HEK293 (cell line): ENCODE results near the gene EVI5L.
"Not testable (repeated sequence)": the region's sequence is repeated elsewhere in the genome, so short reads cannot be mapped to it uniquely, and the experiment has no call there.

ENCODE experiments used
- CTCF ChIA-PET: fragments of 350-600 bp; formaldehyde crosslinking; extraction: SDS; loops from one replicate; lab custom pipeline; 2021; ENCODE audit warnings: antibody characterized with exemption; lab: Yijun Ruan, JAX
- POLR2A ChIA-PET: fragments of 300-600 bp; formaldehyde crosslinking; extraction: SDS; loops from one replicate; lab custom pipeline; 2020; ENCODE audit warnings: antibody characterized with exemption, inconsistent platforms; lab: Yijun Ruan, JAX
- H3K27ac ChIP-seq: fragments of 200-500 bp; sonication (Bioruptor generic); 2 replicates; pipeline ENCODE4 v1.5.1; 2014; ENCODE audit warnings: low read depth, low read length, control low read depth, inconsistent platforms; ENCODE audit errors: extremely low read depth
- H3K36me3 ChIP-seq, 2 experiments: fragments of 200-500 bp in 1 of 2; sonication (Bioruptor generic) in 1 of 2; 1 replicate in 1 of 2; 2 replicates in 1 of 2; pipeline ENCODE4 v1.5.1; 2014 to 2017; ENCODE audit warnings: inconsistent platforms in 2 of 2, low read length in 2 of 2; ENCODE audit not compliant: control insufficient read depth in 2 of 2, insufficient read depth in 1 of 2
- H3K4me1 ChIP-seq: fragments of 200-500 bp; sonication (Bioruptor generic); 2 replicates; pipeline ENCODE4 v1.5.1; 2014; ENCODE audit warnings: mild to moderate bottlenecking, low read length, inconsistent platforms; ENCODE audit not compliant: control insufficient read depth, insufficient read depth
- H3K4me3 ChIP-seq: 2 replicates; pipeline ENCODE4 v1.5.1; 2011; ENCODE audit warnings: low read depth, mild to moderate bottlenecking, control low read depth, low read length, moderate library complexity
- H3K9me3 ChIP-seq: fragments of 200-500 bp; sonication (Bioruptor generic); 2 replicates; pipeline ENCODE4 v1.5.1; 2014; ENCODE audit warnings: low read depth, low read length, inconsistent platforms; ENCODE audit not compliant: control insufficient read depth, insufficient read depth
- BCL11A ChIP-seq: fragments of 450-650 bp; formaldehyde crosslinking; IDR thresholded peaks from 2 replicates; pipeline ENCODE4 v1.5.1; 2016; ENCODE audit warnings: low read depth, missing biosample characterization, missing genetic modification characterization
- MEIS1 ChIP-seq: sonication (generic); formaldehyde crosslinking; IDR thresholded peaks from 2 replicates; pipeline ENCODE4 v1.8.1; 2022; ENCODE audit warnings: missing genetic modification reagents, mild to moderate bottlenecking, borderline replicate concordance
- OVOL3 ChIP-seq: fragments of 450-650 bp; formaldehyde crosslinking; IDR thresholded peaks from 2 replicates; pipeline ENCODE4 v1.5.1; 2016; ENCODE audit warnings: missing biosample characterization, missing genetic modification characterization
- PRDM1 ChIP-seq: fragments of 450-650 bp; formaldehyde crosslinking; IDR thresholded peaks from 2 replicates; pipeline ENCODE4; 2016; ENCODE audit warnings: missing biosample characterization, missing genetic modification characterization
- REPIN1 ChIP-seq: fragments of 450-650 bp; formaldehyde crosslinking; IDR thresholded peaks from 2 replicates; pipeline ENCODE4 v1.5.1; 2017; ENCODE audit warnings: missing biosample characterization, missing genetic modification characterization, low read depth
- ZFHX2 ChIP-seq: fragments of 450-650 bp; formaldehyde crosslinking; conservative IDR thresholded peaks from 2 replicates; pipeline ENCODE4 v1.5.1; 2016; ENCODE audit warnings: missing biosample characterization, missing genetic modification characterization
- ZNF112 ChIP-seq: fragments of 450-650 bp; formaldehyde crosslinking; IDR thresholded peaks from 2 replicates; pipeline ENCODE4 v1.5.0; 2017; ENCODE audit warnings: missing biosample characterization, missing genetic modification characterization
- ZNF114 ChIP-seq: fragments of 450-650 bp; formaldehyde crosslinking; IDR thresholded peaks from 2 replicates; pipeline ENCODE4 v1.5.0; 2017; ENCODE audit warnings: missing biosample characterization, missing genetic modification characterization
- ZNF133 ChIP-seq: fragments of 450-650 bp; formaldehyde crosslinking; IDR thresholded peaks from 2 replicates; pipeline ENCODE4 v1.5.1; 2016; ENCODE audit warnings: missing biosample characterization, missing genetic modification characterization
- ZNF2 ChIP-seq: fragments of 450-650 bp; formaldehyde crosslinking; IDR thresholded peaks from 2 replicates; pipeline ENCODE4 v1.5.1; 2016; ENCODE audit warnings: missing biosample characterization, missing genetic modification characterization
- ZNF223 ChIP-seq: fragments of 450-650 bp; formaldehyde crosslinking; IDR thresholded peaks from 2 replicates; pipeline ENCODE4 v1.5.1; 2016; ENCODE audit warnings: missing biosample characterization, missing genetic modification characterization
- ZNF24 ChIP-seq: fragments of 450-650 bp; formaldehyde crosslinking; IDR thresholded peaks from 2 replicates; pipeline ENCODE4 v1.5.1; 2016; ENCODE audit warnings: missing biosample characterization, missing genetic modification characterization
- ZNF341 ChIP-seq: fragments of 450-650 bp; formaldehyde crosslinking; IDR thresholded peaks from 2 replicates; pipeline ENCODE4; 2016; ENCODE audit warnings: low read depth, missing biosample characterization, missing genetic modification characterization
- ZNF394 ChIP-seq: fragments of 450-650 bp; formaldehyde crosslinking; IDR thresholded peaks from 2 replicates; pipeline ENCODE4 v1.5.1; 2016; ENCODE audit warnings: missing biosample characterization, missing genetic modification characterization, mild to moderate bottlenecking, moderate library complexity, borderline replicate concordance
- ZNF544 ChIP-seq: fragments of 450-650 bp; formaldehyde crosslinking; IDR thresholded peaks from 2 replicates; pipeline ENCODE4 v1.5.0; 2017; ENCODE audit warnings: missing biosample characterization, missing genetic modification characterization
- ZNF624 ChIP-seq: fragments of 450-650 bp; formaldehyde crosslinking; IDR thresholded peaks from 2 replicates; pipeline ENCODE4 v1.5.1; 2017; ENCODE audit warnings: missing biosample characterization, missing genetic modification characterization
- ZNF654 ChIP-seq: fragments of 450-650 bp; formaldehyde crosslinking; IDR thresholded peaks from 2 replicates; pipeline ENCODE4 v1.5.1; 2016; ENCODE audit warnings: low read depth, missing biosample characterization, missing genetic modification characterization
- ZNF658 ChIP-seq: fragments of 450-650 bp; formaldehyde crosslinking; IDR thresholded peaks from 2 replicates; pipeline ENCODE4; 2016; ENCODE audit warnings: missing biosample characterization, missing genetic modification characterization
- ZNF707 ChIP-seq: fragments of 450-650 bp; formaldehyde crosslinking; IDR thresholded peaks from 2 replicates; pipeline ENCODE4 v1.5.1; 2016; ENCODE audit warnings: missing biosample characterization, missing genetic modification characterization
- ZNF791 ChIP-seq: fragments of 450-650 bp; formaldehyde crosslinking; IDR thresholded peaks from 2 replicates; pipeline ENCODE4 v1.5.1; 2016; ENCODE audit warnings: missing biosample characterization, missing genetic modification characterization
- ZSCAN16 ChIP-seq: fragments of 450-650 bp; formaldehyde crosslinking; IDR thresholded peaks from 2 replicates; pipeline ENCODE4 v1.5.1; 2016; ENCODE audit warnings: missing biosample characterization, missing genetic modification characterization
- ZXDB ChIP-seq: fragments of 450-650 bp; formaldehyde crosslinking; IDR thresholded peaks from 2 replicates; pipeline ENCODE4 v1.5.1; 2016; ENCODE audit warnings: missing biosample characterization, missing genetic modification characterization
- TF ChIP-seq, protein P1 (sequence below): fragments of 450-650 bp; formaldehyde crosslinking; optimal IDR thresholded peaks from 2 replicates; pipeline ENCODE3; 2016; ENCODE audit warnings: missing biosample characterization, mild to moderate bottlenecking, missing genetic modification characterization
- TF ChIP-seq, protein P2 (sequence below): fragments of 450-650 bp; formaldehyde crosslinking; IDR thresholded peaks from 2 replicates; pipeline ENCODE4 v1.5.1; 2016; ENCODE audit warnings: missing biosample characterization, missing genetic modification characterization
- TF ChIP-seq, protein P3 (sequence below): fragments of 450-650 bp; formaldehyde crosslinking; IDR thresholded peaks from 2 replicates; pipeline ENCODE4 v1.5.0; 2017; ENCODE audit warnings: missing biosample characterization, missing genetic modification characterization, borderline replicate concordance
- TF ChIP-seq, protein P4 (sequence below): fragments of 450-650 bp; formaldehyde crosslinking; IDR thresholded peaks from 2 replicates; pipeline ENCODE4 v1.5.1; 2016; ENCODE audit warnings: missing biosample characterization, missing genetic modification characterization
- TF ChIP-seq, protein P5 (sequence below): fragments of 450-650 bp; formaldehyde crosslinking; IDR thresholded peaks from 2 replicates; pipeline ENCODE4 v1.5.1; 2016; ENCODE audit warnings: missing biosample characterization, missing genetic modification characterization

Gene EVI5L

DNA sequence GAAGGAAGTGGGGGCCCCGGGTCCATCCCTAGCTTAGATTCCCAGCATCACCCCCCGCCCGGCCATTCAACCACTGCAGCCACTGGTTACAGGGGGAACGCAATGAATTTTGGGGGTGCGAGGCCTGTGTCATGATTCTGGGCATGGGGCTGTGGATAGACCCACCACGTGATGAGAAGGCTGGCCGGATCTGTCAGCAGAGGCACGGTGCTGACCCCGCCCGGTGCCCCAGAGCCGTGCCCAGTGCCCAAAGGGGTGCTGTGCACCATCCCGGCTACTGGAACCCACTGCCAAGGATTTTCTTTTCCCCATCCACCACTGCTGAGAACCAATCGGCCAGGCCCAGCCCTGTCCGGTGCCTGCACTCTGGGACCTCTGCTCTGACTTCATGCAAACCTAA is 39.6 kb upstream of the EVI5L start:
- H3K4me3 ChIP-seq, result no peak overlapping the region
- H3K4me1 ChIP-seq, result no peaks in the 10 kb centered on the region
- CTCF ChIA-PET, result interaction anchor here (1.0 to 1.1 kb wide), 2 partner anchors 9 kb away, joined by 3 to 5 read pairs; no protein-coding TSS in a partner anchor
- TF ChIP-seq ZNF654 (tag by site-specific recombination), result no peak
- TF ChIP-seq ZNF2 (tag by site-specific recombination), result no peak
- no peak for TF ChIP-seq REPIN1 (tag by site-specific recombination)
- TF ChIP-seq, protein P1, sequence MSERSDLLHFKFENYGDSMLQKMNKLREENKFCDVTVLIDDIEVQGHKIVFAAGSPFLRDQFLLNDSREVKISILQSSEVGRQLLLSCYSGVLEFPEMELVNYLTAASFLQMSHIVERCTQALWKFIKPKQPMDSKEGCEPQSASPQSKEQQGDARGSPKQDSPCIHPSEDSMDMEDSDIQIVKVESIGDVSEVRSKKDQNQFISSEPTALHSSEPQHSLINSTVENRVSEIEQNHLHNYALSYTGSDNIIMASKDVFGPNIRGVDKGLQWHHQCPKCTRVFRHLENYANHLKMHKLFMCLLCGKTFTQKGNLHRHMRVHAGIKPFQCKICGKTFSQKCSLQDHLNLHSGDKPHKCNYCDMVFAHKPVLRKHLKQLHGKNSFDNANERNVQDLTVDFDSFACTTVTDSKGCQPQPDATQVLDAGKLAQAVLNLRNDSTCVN (tag by site-specific recombination), result no peak
- TF ChIP-seq PRDM1 (tag by site-specific recombination), result no peak
- no peak for TF ChIP-seq ZNF223 (tag by site-specific recombination)
- no peak for TF ChIP-seq ZNF341 (tag by site-specific recombination)
- no peak for TF ChIP-seq ZNF133
- TF ChIP-seq OVOL3, result no peak
- no peak for TF ChIP-seq ZSCAN16 (tag by site-specific recombination)
- no peak for TF ChIP-seq ZXDB (tag by site-specific recombination)
- TF ChIP-seq ZNF658 (tag by site-specific recombination), result no peak
- no peak for TF ChIP-seq ZFHX2 (tag by site-specific recombination)
- TF ChIP-seq ZNF544 (tag by site-specific recombination), result no peak
- TF ChIP-seq, protein P2, sequence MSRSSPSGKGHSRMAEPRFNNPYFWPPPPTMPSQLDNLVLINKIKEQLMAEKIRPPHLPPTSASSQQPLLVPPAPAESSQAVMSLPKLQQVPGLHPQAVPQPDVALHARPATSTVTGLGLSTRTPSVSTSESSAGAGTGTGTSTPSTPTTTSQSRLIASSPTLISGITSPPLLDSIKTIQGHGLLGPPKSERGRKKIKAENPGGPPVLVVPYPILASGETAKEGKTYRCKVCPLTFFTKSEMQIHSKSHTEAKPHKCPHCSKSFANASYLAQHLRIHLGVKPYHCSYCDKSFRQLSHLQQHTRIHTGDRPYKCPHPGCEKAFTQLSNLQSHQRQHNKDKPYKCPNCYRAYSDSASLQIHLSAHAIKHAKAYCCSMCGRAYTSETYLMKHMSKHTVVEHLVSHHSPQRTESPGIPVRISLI (tag by site-specific recombination), result no peak
- TF ChIP-seq ZNF394 (tag by site-specific recombination), result no peak
- TF ChIP-seq, protein P3, sequence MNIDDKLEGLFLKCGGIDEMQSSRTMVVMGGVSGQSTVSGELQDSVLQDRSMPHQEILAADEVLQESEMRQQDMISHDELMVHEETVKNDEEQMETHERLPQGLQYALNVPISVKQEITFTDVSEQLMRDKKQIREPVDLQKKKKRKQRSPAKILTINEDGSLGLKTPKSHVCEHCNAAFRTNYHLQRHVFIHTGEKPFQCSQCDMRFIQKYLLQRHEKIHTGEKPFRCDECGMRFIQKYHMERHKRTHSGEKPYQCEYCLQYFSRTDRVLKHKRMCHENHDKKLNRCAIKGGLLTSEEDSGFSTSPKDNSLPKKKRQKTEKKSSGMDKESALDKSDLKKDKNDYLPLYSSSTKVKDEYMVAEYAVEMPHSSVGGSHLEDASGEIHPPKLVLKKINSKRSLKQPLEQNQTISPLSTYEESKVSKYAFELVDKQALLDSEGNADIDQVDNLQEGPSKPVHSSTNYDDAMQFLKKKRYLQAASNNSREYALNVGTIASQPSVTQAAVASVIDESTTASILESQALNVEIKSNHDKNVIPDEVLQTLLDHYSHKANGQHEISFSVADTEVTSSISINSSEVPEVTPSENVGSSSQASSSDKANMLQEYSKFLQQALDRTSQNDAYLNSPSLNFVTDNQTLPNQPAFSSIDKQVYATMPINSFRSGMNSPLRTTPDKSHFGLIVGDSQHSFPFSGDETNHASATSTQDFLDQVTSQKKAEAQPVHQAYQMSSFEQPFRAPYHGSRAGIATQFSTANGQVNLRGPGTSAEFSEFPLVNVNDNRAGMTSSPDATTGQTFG (tag by site-specific recombination), result no peak
- no peak for TF ChIP-seq BCL11A (tag by site-specific recombination)
- no peak overlapping the region for H3K27ac ChIP-seq
- POLR2A ChIA-PET, result no interaction called here
- H3K9me3 ChIP-seq, result no peaks in the 10 kb centered on the region
- no peaks in the 10 kb centered on the region for H3K36me3 ChIP-seq

DNA sequence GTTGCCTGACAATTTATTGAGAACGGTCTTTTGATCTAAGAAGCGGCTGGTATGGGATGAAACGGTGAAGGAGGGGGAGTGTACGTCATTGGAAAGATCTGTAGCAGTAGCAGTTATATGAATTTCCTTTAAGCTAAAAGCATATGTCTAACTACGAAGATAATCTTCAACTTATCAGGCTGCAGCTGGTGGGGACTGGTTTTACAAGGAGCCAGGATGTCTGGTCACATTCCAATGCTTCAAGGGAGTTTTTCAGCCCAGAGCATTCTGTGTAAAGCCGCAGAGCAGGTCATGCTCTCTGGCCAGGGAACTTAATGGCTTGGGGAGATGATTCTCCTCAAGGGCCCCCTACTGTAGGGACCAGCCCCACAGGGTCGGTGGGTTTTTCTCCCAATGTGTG is 37.7 kb upstream of the EVI5L start:
- no peaks in the 10 kb centered on the region for H3K36me3 ChIP-seq
- ChIA-PET CTCF (interaction anchor here (0.7 kb wide), 1 partner anchor 10 kb away, joined by 3 read pairs; no protein-coding TSS in a partner anchor), POLR2A (no interaction called here)

DNA sequence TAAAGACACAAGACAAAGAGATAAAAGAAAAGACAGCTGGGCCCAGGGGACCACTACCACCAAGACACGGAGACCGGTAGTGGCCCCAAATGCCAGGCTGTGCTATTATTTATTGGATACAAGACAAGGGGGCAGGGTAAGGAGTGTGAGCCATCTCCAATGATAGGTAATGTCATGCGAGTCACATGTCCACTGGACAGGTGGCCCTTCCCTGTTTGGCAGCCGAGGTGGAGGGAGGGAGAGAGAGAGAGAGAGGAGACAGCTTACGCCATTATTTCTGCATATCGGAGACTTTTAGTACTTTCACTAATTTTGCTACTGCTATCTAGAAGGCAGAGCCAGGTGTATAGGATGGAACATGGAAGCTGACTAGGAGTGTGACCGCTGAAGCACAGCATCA is 37.3 kb upstream of the EVI5L start:
- H3K27ac ChIP-seq, H3K36me3 ChIP-seq, POLR2A ChIA-PET, H3K9me3 ChIP-seq, H3K4me1 ChIP-seq, H3K4me3 ChIP-seq: not testable (repeated sequence)
- CTCF ChIA-PET, result interaction anchor here (0.7 kb wide), 1 partner anchor 11 kb away, joined by 3 read pairs; no protein-coding TSS in a partner anchor

More for the DNA sequence above, 37.7 kb upstream of the EVI5L start:
- TF ChIP-seq MEIS1 (CRISPR knock-in tag), result no peak
- TF ChIP-seq ZNF112 (tag by site-specific recombination), result no peak
- TF ChIP-seq, protein P4, sequence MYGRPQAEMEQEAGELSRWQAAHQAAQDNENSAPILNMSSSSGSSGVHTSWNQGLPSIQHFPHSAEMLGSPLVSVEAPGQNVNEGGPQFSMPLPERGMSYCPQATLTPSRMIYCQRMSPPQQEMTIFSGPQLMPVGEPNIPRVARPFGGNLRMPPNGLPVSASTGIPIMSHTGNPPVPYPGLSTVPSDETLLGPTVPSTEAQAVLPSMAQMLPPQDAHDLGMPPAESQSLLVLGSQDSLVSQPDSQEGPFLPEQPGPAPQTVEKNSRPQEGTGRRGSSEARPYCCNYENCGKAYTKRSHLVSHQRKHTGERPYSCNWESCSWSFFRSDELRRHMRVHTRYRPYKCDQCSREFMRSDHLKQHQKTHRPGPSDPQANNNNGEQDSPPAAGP (tag by site-specific recombination), result no peak
- no peak for TF ChIP-seq ZNF707 (tag by site-specific recombination)
- TF ChIP-seq, protein P5, sequence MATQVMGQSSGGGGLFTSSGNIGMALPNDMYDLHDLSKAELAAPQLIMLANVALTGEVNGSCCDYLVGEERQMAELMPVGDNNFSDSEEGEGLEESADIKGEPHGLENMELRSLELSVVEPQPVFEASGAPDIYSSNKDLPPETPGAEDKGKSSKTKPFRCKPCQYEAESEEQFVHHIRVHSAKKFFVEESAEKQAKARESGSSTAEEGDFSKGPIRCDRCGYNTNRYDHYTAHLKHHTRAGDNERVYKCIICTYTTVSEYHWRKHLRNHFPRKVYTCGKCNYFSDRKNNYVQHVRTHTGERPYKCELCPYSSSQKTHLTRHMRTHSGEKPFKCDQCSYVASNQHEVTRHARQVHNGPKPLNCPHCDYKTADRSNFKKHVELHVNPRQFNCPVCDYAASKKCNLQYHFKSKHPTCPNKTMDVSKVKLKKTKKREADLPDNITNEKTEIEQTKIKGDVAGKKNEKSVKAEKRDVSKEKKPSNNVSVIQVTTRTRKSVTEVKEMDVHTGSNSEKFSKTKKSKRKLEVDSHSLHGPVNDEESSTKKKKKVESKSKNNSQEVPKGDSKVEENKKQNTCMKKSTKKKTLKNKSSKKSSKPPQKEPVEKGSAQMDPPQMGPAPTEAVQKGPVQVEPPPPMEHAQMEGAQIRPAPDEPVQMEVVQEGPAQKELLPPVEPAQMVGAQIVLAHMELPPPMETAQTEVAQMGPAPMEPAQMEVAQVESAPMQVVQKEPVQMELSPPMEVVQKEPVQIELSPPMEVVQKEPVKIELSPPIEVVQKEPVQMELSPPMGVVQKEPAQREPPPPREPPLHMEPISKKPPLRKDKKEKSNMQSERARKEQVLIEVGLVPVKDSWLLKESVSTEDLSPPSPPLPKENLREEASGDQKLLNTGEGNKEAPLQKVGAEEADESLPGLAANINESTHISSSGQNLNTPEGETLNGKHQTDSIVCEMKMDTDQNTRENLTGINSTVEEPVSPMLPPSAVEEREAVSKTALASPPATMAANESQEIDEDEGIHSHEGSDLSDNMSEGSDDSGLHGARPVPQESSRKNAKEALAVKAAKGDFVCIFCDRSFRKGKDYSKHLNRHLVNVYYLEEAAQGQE (tag by site-specific recombination), result no peak
- TF ChIP-seq ZNF624 (tag by site-specific recombination), result no peak
- TF ChIP-seq ZNF791, result no peak
- TF ChIP-seq ZNF24 (tag by site-specific recombination), result no peak
- TF ChIP-seq ZSCAN16 (tag by site-specific recombination), result no peak
- TF ChIP-seq ZNF114, result no peak
- Histone ChIP-seq H3K4me1 (no peaks in the 10 kb centered on the region), H3K4me3 (no peak overlapping the region), H3K27ac (no peak overlapping the region), H3K9me3 (no peaks in the 10 kb centered on the region)
